Body of pancreas (tissue), 4 donors: ENCODE results near the gene ROMO1. TPM values are rescaled to one million over a fixed set of nuclear protein-coding genes. Genes with fewer than 3 reads are reported as not detected.

Source experiments
- ATAC-seq: fragments of 150-250 bp; one replicate; pipeline ENCODE4 v1.9.1; 2016
- DNase-seq, 4 donors: peaks; one replicate each; pipeline ENCODE4 v3.0.0-alpha.2; 2019
- H3K27ac ChIP-seq, 4 donors: fragments of 200-600 bp; sonication (generic); 1 replicate in 3 of 4; 2 replicates in 1 of 4; pipeline versions ENCODE4 v1.5.1 to v1.6.1; 2016 to 2019; ENCODE audit warnings: mild to moderate bottlenecking in 1 of 4, mixed read lengths in 1 of 4, moderate library complexity in 1 of 4
- H3K27me3 ChIP-seq, 2 donors: fragments of 200-600 bp; sonication (generic); one replicate each; pipeline ENCODE4 v1.6.0; 2016; ENCODE audit warnings: mild to moderate bottlenecking in 1 of 2
- H3K36me3 ChIP-seq, 2 donors: fragments of 200-600 bp; sonication (generic); replicated peaks in 1 of 2; 2 replicates each; pipeline ENCODE4 v1.5.1; 2016; ENCODE audit warnings: low read depth in 2 of 2; ENCODE audit not compliant: insufficient read depth in 1 of 2
- H3K4me1 ChIP-seq: fragments of 200-600 bp; sonication (generic); one replicate; pipeline ENCODE4 v1.6.0; 2016
- H3K4me3 ChIP-seq, 2 donors: fragments of 200-600 bp; sonication (generic); 1 replicate in 1 of 2; 2 replicates in 1 of 2; pipeline ENCODE4 v1.5.1; 2016 to 2019
- H3K9me3 ChIP-seq, 3 donors: fragments of 200-600 bp; sonication (generic); 1 replicate in 2 of 3; 2 replicates in 1 of 3; pipeline ENCODE4 v1.5.1; 2016
- POLR2A ChIP-seq, 3 donors: fragments of 450-650 bp; IDR thresholded peaks; one replicate each; pipeline ENCODE4 v1.6.1; 2016; ENCODE audit warnings: antibody characterized with exemption in 3 of 3, mild to moderate bottlenecking in 2 of 3
- WGBS, 2 donors: methylation state at CpG; one replicate each; pipeline ENCODE4 v1.1.5; 2017; 5-methylcytosine and 5-hydroxymethylcytosine counted together
- intact Hi-C: fragments of 100-400 bp; cut with DNase I; formaldehyde crosslinking; loops from one replicate; pipeline ENCODE4 v1.15.1; 2023
- total RNA-seq, 2 donors: library from RNA; depleted of rRNA; stranded (reverse); fragments of >200 nt; gene quantifications; one replicate each; pipeline ENCODE4 v1.1.0, GENCODE V29; 2016
- TF ChIP-seq, protein P1 (sequence below), 7 experiments: fragments of 450-650 bp in 4 of 7; fragments of 200-600 bp in 3 of 7; sonication (generic) in 3 of 7; IDR thresholded peaks; one replicate each; pipeline ENCODE4 v1.5.1; 2016 to 2019; ENCODE audit warnings: antibody characterized with exemption in 7 of 7

The ROMO1 gene
- total RNA-seq, 2 donors from 2014 or later = 55.0 to 192 TPM

DNA sequence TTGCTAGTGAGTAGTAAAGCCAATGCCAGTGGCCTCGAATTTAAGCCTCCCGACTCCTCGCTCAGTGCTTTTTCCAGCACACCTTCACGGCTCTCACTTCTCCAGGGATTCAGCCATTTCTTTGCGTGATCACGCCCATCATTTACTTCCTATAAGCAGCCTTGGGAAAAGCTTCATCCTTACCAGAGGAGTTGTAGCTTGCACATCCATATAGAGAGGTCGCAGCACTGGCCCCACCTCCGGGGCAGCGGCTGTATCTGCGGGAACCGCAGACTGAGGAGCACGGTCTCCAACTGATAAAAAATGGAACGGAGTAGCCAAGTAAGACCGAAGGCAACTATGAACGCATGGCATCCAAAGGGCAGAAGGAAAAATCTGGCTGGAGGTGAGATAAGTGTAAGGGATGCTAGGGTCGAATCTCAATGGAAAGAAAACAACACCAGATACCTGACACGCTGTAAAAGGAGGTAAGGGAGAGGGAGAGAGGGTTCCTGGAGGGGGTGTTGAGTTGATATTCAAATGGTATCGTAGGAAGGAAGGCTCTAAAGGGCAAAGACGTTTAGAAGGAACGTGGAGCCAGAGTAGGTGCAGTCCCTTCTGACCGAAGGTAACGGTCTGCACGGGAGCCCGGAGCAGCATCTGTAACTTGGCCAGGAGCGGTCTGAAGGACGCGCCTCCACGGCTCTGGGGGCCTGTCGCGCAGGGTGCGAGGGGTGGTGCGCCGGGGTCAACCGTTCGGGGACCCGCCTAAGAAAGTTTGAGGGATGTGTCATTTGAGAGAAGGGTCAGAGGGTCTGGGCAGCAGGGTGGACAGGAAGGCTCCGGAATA, 693 bp upstream of the ROMO1 start:
- H3K36me3 ChIP-seq = peaks cover under 1 to 2% of the 10 kb centered on the region in 2 donors
- intact Hi-C loops = loop anchor here (10.0 kb wide), 1 partner anchor 94 kb away; no protein-coding TSS in a partner anchor
- DNase-seq = no peak

DNA sequence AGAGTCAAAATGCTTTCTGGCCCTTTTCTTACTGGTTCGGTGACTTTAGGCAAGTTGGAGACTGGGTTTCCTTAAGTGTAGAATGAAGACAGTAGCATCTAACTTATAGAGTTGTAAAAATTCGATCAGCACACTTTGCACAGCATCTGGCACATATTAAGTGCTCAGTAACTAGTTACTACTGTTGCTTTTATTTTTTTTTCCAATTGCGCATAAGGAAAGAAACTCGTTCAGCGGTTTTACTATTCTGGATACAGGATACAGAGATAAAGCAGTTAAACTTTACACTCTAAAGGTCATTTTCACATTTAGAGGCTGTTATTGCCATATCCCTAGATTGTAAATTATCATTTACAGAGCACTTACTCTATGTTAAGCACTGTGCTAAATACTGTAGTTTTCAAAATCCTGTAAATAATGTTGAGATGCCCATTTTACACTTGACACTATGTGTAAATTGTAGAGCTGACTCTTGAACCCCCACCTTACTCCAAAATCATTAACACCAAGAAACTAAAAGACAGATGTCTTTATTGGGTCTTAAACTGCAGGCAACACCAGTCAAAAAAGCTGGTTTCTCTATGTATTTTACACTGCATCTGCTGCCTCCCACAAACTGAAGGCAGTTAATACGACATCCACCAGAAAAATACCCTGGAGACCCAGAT, 886 bp downstream of the ROMO1 start:
- Histone ChIP-seq H3K27ac (peak overlapping the region in 3 of 4 donors; percentile 64 to 92 (median 89)), H3K9me3 (no peaks in the 10 kb centered on the region), H3K36me3 (peaks cover 11 to 18% of the 10 kb centered on the region in 2 donors), H3K4me1 (peaks cover 21% of the 10 kb centered on the region), H3K27me3 (no peaks in the 10 kb centered on the region), H3K4me3 (peak overlapping the region; percentile 67 to 88)
- ATAC-seq = peak; percentile 4
- TF ChIP-seq, protein P1, sequence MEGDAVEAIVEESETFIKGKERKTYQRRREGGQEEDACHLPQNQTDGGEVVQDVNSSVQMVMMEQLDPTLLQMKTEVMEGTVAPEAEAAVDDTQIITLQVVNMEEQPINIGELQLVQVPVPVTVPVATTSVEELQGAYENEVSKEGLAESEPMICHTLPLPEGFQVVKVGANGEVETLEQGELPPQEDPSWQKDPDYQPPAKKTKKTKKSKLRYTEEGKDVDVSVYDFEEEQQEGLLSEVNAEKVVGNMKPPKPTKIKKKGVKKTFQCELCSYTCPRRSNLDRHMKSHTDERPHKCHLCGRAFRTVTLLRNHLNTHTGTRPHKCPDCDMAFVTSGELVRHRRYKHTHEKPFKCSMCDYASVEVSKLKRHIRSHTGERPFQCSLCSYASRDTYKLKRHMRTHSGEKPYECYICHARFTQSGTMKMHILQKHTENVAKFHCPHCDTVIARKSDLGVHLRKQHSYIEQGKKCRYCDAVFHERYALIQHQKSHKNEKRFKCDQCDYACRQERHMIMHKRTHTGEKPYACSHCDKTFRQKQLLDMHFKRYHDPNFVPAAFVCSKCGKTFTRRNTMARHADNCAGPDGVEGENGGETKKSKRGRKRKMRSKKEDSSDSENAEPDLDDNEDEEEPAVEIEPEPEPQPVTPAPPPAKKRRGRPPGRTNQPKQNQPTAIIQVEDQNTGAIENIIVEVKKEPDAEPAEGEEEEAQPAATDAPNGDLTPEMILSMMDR (IDR thresholded peaks at IDR 0.05) = no peak
- no peak for TF ChIP-seq POLR2A (IDR thresholded peaks at IDR 0.05)
- DNase-seq = no peak
- intact Hi-C loops = loop anchor here (10.0 kb wide), 1 partner anchor 95 kb away; no protein-coding TSS in a partner anchor
- 11 to 14% methylated on average over 6 of the region's 6 CpGs for WGBS, 2 donors

More for the DNA sequence above, 693 bp upstream of the ROMO1 start:
- TF ChIP-seq, protein P1 (IDR thresholded peaks at IDR 0.05) = no peak
- TF ChIP-seq POLR2A (IDR thresholded peaks at IDR 0.05) = no peak
- H3K9me3 ChIP-seq = no peaks in the 10 kb centered on the region
- no peaks in the 10 kb centered on the region for H3K27me3 ChIP-seq
- H3K4me1 ChIP-seq = peaks cover 21% of the 10 kb centered on the region
- peak overlapping the region; percentile 64 to 92 (median 83) for H3K27ac ChIP-seq
- 3 to 4% methylated on average over 30 to 37 of the region's 37 CpGs for WGBS, 2 donors
- peak; percentile 34 for ATAC-seq
- H3K4me3 ChIP-seq = peak overlapping the region; percentile 67 to 88

DNA sequence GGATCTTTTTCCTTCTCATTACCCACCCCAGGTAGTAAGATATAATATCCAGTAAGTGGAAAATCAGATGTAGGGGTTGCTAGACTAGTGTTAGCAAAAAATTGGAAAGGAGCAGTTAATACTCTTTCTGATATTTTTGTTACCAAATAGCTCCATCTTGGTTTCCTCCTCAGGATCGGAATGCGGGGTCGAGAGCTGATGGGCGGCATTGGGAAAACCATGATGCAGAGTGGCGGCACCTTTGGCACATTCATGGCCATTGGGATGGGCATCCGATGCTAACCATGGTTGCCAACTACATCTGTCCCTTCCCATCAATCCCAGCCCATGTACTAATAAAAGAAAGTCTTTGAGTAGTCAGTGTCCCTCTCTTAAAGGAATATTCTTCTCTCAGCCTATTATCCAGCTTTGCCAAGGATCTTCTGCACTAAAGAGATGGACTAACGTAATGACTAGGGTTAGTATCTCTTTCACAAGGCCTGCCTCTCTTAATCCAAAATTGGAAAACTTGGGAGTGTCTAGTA, 1.5 kb downstream of the ROMO1 start:
- DNase-seq (no peak), ATAC-seq (no peak)
- intact Hi-C loops = no loop called here
- H3K27ac ChIP-seq = no peak overlapping the region
- no peak overlapping the region for H3K4me3 ChIP-seq
- no peaks in the 10 kb centered on the region for H3K27me3 ChIP-seq
- TF ChIP-seq, protein P1 (IDR thresholded peaks at IDR 0.05) = no peak
- no peak for TF ChIP-seq POLR2A (IDR thresholded peaks at IDR 0.05)
- peaks cover 21% of the 10 kb centered on the region for H3K4me1 ChIP-seq
- 85 to 92% methylated on average over 7 of the region's 7 CpGs for WGBS, 2 donors
- no peaks in the 10 kb centered on the region for H3K9me3 ChIP-seq
- peaks cover 17 to 18% of the 10 kb centered on the region in 2 donors for H3K36me3 ChIP-seq

DNA sequence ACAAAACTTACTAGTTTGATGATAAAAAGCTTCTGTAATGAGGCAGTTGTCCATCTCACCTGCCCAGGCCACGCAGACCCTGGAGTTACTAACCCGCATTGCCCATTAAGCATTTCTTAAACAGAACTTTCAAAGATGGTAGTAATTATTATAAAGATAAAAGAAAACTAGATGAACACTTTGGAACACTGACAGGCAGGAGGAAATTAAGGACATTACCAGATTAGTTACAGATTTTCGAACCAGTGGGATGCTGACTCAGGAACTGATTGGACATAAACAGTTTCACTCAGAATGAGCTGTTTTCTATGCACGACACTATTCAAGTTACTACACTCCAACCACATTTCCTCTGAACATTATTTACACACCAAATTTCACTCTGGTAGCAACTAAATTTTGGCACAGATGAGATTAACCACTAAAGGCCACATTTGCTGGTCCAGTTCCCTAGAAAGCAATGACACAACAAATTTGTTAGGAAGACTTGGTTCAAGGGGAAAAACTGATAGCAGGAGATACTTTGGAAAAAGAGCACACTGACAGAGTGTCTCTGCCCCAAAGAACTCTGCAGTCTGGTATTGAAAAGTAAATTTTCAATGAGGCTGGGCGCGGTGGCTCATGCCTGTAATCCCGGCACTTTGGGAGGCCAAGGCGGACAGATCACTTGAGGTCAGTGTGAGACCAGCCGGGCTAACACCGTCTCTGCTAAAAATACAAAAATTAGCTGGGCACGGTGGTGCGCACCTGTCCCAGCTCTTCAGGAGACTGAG, 3.0 kb downstream of the ROMO1 start:
- no peak for ATAC-seq
- peaks cover 21% of the 10 kb centered on the region for H3K4me1 ChIP-seq
- 85 to 86% methylated on average over 12 of the region's 12 CpGs for WGBS, 2 donors
- intact Hi-C loops = no loop called here
- DNase-seq = no peak
- H3K27me3 ChIP-seq = no peaks in the 10 kb centered on the region
- H3K9me3 ChIP-seq = no peaks in the 10 kb centered on the region
- no peak for TF ChIP-seq POLR2A (IDR thresholded peaks at IDR 0.05)
- TF ChIP-seq, protein P1 (IDR thresholded peaks at IDR 0.05) = no peak
- H3K36me3 ChIP-seq = peaks cover 22 to 28% of the 10 kb centered on the region in 2 donors
- H3K4me3 ChIP-seq = no peak overlapping the region
- no peak overlapping the region for H3K27ac ChIP-seq
